HG03469 (cell line): ENCODE results near the gene S100A7.
"Not testable (repeated sequence)": the region's sequence is repeated elsewhere in the genome, so short reads cannot be mapped to it uniquely, and the experiment has no call there.

ENCODE experiments used
- ATAC-seq: cut with Tn5 transposase; IDR thresholded peaks from one replicate; pipeline ENCODE4 v1.9.1; 2021; ENCODE audit warnings: mild to moderate bottlenecking, moderate library complexity, moderate number of reproducible peaks; ENCODE audit not compliant: unreplicated experiment

The S100A7 gene

DNA sequence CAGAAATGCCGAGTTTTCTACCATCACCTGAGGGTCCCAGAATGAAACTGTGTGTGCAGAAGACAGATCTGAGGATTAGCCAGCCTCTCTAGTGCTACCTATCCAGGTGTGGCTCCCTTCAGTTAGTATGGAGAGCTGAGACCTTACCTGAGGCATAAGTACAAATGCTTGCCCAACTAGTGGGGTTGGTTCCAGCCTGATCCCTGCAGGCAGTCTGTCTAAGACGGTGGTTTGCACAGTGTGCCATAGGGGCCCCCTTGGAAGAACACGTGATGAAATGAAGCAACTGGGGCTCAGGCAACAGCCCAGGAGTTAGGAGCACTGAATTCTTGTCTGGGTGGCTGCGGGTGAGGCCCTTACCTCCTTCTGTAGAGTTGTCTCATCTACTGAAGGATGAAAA lies 28.5 kb downstream of the S100A7 start:
- no peak for ATAC-seq

GRCh38 chr1:153431427-153431826 lies 29.0 kb downstream of the S100A7 start:
- no peak for ATAC-seq

DNA sequence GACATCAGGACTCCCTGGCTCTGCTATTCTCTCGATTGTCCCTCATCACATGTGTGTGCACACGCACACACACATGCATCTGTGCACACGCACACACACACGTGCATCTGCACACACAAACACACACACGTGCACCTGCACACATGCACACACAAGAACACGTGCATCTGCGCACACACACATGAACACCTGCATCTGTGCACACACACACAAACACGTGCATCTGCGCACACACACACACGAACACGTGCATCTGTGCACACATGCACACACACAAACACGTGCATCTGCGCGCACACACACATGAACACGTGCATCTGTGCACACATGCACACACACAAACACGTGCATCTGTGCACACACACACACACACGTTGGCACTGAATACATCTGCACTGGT lies 29.4 kb downstream of the S100A7 start:
- no peak for ATAC-seq

DNA sequence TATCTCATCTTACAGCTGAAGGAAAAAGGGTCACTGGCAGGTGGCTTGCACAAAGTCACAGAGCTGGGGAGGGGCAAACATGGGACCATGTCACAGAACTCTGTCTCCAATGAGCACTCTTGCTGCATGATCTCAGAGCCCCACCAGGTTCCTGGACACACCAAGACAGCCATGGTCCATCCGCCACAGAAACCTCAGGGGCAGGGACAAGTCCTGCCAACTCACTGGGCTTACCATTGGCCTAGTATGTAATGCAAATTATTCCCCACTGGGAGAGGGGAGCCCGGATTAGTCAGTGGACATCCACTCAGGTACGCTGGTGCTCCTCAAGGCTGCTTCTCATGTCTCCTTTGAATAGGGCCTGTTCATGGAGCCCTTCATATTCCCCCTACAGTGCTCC lies 29.9 kb downstream of the S100A7 start:
- ATAC-seq = no peak

DNA sequence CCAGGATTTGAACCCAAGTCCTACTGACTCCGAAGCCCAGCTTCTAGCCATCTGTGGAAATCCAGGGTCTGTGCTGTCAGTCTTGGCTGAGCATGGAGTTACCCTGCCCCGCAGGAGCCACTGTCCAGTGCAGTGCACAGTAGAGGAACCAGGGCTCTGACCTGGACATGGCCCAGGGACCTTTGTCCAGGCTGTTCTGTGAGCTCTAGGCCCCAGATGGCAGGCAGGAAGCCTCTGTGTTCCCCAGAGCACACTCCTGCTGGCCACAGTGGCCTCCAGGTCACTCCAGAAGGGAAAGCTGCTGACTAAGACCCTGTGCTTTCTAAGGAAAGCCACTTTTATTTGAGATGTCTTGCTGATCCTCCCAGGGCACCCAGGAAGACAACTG lies 30.3 kb downstream of the S100A7 start:
- no peak for ATAC-seq

- ATAC-seq = no peak
Observed at GRCh38 chr1:153429266-153430165, 30.9 kb downstream of the S100A7 start.

DNA sequence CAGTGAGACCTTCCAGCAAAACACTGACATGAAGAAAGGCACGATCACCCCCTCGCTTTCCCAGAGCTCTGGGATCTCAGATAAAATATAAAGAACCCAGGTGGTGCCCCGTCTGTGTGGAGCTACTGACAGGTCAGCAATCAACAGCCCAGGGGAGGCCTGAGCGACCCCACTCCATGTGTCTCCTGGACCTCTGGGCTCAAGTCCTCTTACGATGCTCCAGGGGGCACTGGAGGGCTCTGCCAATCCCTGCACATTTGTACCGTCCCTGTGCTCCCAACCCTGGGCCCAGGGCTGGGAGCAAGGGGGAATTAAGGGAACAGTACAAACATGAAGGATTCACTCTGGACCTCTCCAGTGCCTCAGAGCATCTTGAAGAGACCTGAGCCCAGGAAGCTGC lies 31.7 kb downstream of the S100A7 start:
- ATAC-seq = no peak

- no peak for ATAC-seq
Observed at GRCh38 chr1:153428073-153428638, 32.3 kb downstream of the S100A7 start.

DNA sequence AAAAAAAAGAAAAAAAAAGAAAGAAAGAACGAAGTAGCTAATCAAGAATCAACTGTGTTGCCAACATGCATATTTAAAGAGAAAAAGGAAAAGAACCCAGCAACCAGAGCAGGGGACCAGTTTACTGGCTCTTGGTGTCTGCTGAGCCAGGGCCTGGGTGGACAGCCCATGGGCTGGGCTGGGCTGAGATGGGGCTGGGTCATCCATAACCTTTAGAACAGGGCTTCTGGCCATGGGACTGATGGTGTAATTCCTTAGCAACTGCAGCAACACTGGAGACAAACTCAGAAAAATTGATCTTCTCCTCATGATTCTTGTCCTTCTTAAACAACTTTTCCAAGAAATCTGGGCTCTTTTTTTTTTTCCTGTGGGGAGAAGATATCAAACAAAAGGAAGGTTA lies 33.6 kb downstream of the S100A7 start:
- no peak for ATAC-seq

GRCh38 chr1:153422450-153423068 lies 37.9 kb downstream of the S100A7 start:
- ATAC-seq = no peak

DNA sequence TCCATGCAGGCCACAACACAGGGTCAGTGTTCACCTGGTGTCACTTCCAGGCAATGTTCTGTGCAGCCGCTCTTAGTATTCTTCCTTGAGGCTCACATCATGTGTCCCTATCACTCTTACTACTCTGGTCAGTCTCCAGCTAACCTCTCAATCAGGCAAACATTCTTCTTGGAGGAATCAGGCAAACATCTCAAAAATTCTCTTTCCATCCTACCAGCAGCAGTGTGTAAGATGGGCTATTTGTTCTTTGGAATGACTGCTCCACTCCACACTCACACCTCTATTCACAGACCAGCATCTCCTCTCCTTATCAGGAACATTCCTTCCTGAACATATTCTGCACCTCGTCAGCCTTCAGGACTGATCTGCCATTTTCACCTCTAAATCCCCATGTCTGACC lies 40.1 kb downstream of the S100A7 start:
- ATAC-seq = no peak

DNA sequence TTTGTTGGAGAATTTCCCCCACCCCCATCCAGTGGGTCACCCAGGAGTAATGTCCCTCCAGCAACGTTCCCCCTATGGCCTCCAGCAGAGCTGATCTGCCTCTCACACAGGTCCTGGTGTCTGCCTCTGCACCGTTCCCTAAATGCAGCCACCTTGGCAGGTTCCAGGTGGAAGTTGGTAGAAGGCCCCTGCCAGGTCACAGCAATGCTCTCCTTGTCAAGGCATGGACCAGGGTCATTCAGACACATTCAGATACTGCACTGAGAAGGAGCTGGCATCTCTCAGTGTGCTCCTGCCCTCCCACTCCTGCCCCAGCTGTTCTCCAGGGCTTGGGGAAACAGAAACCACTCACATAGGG lies 41.0 kb downstream of the S100A7 start:
- ATAC-seq = not testable (repeated sequence)

GRCh38 chr1:153418758-153419435 lies 41.6 kb downstream of the S100A7 start:
- not testable (repeated sequence) for ATAC-seq

DNA sequence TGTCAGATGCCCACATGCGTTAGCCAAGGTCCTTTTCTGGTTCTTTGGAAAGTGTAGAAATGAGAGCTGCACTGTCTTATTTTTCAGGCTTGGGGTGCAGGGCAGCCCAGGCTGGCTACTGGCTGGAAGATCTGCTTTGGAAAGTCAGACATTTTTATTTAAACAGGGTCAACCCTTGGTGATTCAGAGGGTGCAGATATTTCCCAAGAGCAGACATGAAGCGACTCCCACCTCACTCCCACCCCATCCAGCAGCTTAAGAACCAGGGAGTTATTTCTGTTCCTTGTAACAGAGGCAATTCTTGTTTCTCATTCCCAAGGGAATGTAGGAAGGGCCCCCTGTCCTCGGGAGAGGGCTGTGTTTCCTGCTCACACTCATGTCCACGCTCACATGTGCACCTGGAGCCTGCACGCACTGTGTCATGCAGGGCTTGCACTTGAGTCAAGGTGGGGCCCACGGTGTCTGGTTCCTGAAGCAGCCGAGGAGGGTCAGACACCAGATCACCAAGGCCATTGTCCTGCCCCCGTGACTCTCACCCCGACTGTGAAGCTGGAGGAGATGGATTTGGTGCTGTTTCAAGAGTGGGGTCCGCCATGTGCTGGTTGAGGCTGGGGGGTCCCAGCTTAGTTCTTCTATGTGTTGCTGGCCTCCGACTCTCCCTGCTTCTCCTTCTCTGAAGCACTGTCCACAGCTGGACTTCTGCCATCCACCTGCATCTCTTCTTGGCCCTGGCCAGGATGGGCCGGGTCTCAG lies 43.1 kb downstream of the S100A7 start:
- ATAC-seq = no peak

GRCh38 chr1:153415850-153416570 lies 44.4 kb downstream of the S100A7 start, which contains the start of gene S100A7A:
Gene S100A7A, plus strand, starts transcription at chr1:153416520. Its CDS starts 1,563 bp downstream, at chr1:153418083.
- ATAC-seq = no peak

DNA sequence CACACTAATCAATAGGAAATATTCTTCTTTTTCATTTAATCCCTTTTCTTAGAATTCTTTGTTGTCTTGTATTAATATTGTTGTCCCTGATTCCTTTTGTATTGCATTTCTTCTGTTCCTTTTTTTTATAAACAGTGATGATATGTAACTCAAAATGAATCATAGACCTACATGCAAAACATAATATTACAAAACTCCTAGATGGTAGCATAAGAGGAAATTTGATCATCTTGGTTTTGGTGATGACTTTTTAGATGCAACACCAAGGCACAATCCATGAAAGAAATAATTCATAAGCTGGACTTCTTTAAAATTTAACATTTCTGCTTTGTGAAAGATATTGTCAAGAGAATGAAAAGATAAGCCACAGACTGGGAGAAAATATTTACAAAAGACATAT lies 46.5 kb downstream of the S100A7 start:
- ATAC-seq = not testable (repeated sequence)
